T-helper 17 cell (primary cell): ENCODE measurements around the gene SUPT3H. TPM values are rescaled to one million over a fixed set of nuclear protein-coding genes. Genes with fewer than 3 reads are reported as not detected.
A peak's percentile ranks its signal among the peaks of the same experiment; 100 is the strongest.

Source experiments
- ATAC-seq: fragments of 150-1000 bp; cut with Tn5 transposase; 2 replicates; pipeline ENCODE4 v1.10.0; 2021; ENCODE audit warnings: mild to moderate bottlenecking, moderate library complexity
- DNase-seq, 3 donors: peaks; one replicate each; pipeline versions ENCODE4 v3.0.0 to v3.0.0-alpha.2; 2020 to 2021
- H3K9me3 ChIP-seq: one replicate; pipeline ENCODE4 v1.7.0; 2013; ENCODE audit warnings: low read length, mild to moderate bottlenecking; ENCODE audit not compliant: control insufficient read depth, poor library complexity, severe bottlenecking
- H3K27ac Mint-ChIP-seq: one replicate; pipeline ENCODE4 v1.8.0; 2022; ENCODE audit warnings: mild to moderate bottlenecking, moderate library complexity, mixed read lengths
- H3K27me3 Mint-ChIP-seq: one replicate; pipeline ENCODE4 v1.8.0; 2022; ENCODE audit warnings: mixed read lengths
- H3K36me3 Mint-ChIP-seq: one replicate; pipeline ENCODE4 v1.8.0; 2022; ENCODE audit warnings: low read depth, mixed read lengths
- H3K4me1 Mint-ChIP-seq: one replicate; pipeline ENCODE4 v1.8.0; 2022; ENCODE audit warnings: mild to moderate bottlenecking, mixed read lengths
- H3K4me3 Mint-ChIP-seq: one replicate; pipeline ENCODE4 v1.8.0; 2022; ENCODE audit warnings: mild to moderate bottlenecking, moderate library complexity, mixed read lengths
- total RNA-seq, 4 donors: library from RNA in 2 of 4; stranded (reverse) in 2 of 4; gene quantifications; one replicate each; pipeline ENCODE4 v1.2.3 and lab custom pipeline; 2022 to 2026

Gene SUPT3H
- total RNA-seq, 2 donors from 2014 or later = 10.8 to 17.6 TPM

GRCh38 chr6:44795326-44795725, 582.4 kb downstream of the SUPT3H start:
- DNase-seq (no peak), ATAC-seq (no peak)
- Mint-ChIP-seq H3K4me1 (no peaks in the 10 kb centered on the region), H3K27ac (no peak overlapping the region), H3K36me3 (peaks cover 6% of the 10 kb centered on the region), H3K4me3 (no peak overlapping the region), H3K27me3 (no peaks in the 10 kb centered on the region)
- peaks cover 3% of the 10 kb centered on the region for H3K9me3 ChIP-seq

- no peak overlapping the region for H3K27ac Mint-ChIP-seq
- no peak for ATAC-seq
- H3K27me3 Mint-ChIP-seq = no peaks in the 10 kb centered on the region
Observed at GRCh38 chr6:44789806-44790205, 587.9 kb downstream of the SUPT3H start.

GRCh38 chr6:44789061-44789460, 588.7 kb downstream of the SUPT3H start:
- H3K27ac Mint-ChIP-seq = peak overlapping the region; percentile 27
- peaks cover 10% of the 10 kb centered on the region for H3K4me1 Mint-ChIP-seq
- no peaks in the 10 kb centered on the region for H3K9me3 ChIP-seq
- ATAC-seq (no peak), DNase-seq (no peak)
- H3K27me3 Mint-ChIP-seq = no peaks in the 10 kb centered on the region
- no peak overlapping the region for H3K4me3 Mint-ChIP-seq
- H3K36me3 Mint-ChIP-seq = peaks cover 6% of the 10 kb centered on the region

More at GRCh38 chr6:44789806-44790205, 587.9 kb downstream of the SUPT3H start:
- DNase-seq = no peak
- no peaks in the 10 kb centered on the region for H3K9me3 ChIP-seq
- Mint-ChIP-seq H3K4me1 (peaks cover 10% of the 10 kb centered on the region), H3K4me3 (no peak overlapping the region), H3K36me3 (peaks cover 6% of the 10 kb centered on the region)

GRCh38 chr6:44788387-44788981, 589.2 kb downstream of the SUPT3H start:
- Mint-ChIP-seq H3K27ac (peak overlapping the region; percentile 27), H3K36me3 (peaks cover 6% of the 10 kb centered on the region), H3K4me1 (peaks cover 10% of the 10 kb centered on the region), H3K4me3 (no peak overlapping the region), H3K27me3 (no peaks in the 10 kb centered on the region)
- H3K9me3 ChIP-seq = no peaks in the 10 kb centered on the region
- DNase-seq (no peak), ATAC-seq (no peak)

GRCh38 chr6:44787254-44787834, 590.4 kb downstream of the SUPT3H start:
- Mint-ChIP-seq H3K36me3 (peaks cover 4% of the 10 kb centered on the region), H3K4me1 (peaks cover 10% of the 10 kb centered on the region), H3K27me3 (no peaks in the 10 kb centered on the region), H3K27ac (peak overlapping the region; percentile 2), H3K4me3 (peak overlapping the region; percentile 58)
- DNase-seq (no peak), ATAC-seq (peak; percentile 68)
- H3K9me3 ChIP-seq = no peaks in the 10 kb centered on the region

GRCh38 chr6:44785130-44785529, 592.6 kb downstream of the SUPT3H start:
- H3K27ac Mint-ChIP-seq = no peak overlapping the region
- no peak for DNase-seq
- H3K36me3 Mint-ChIP-seq = no peaks in the 10 kb centered on the region
- H3K9me3 ChIP-seq = no peaks in the 10 kb centered on the region
- H3K4me3 Mint-ChIP-seq = no peak overlapping the region
- H3K4me1 Mint-ChIP-seq = peaks cover 10% of the 10 kb centered on the region
- ATAC-seq = no peak
- H3K27me3 Mint-ChIP-seq = no peaks in the 10 kb centered on the region

GRCh38 chr6:44784195-44784594, 593.5 kb downstream of the SUPT3H start:
- ATAC-seq = no peak
- no peak for DNase-seq
- peaks cover 10% of the 10 kb centered on the region for H3K4me1 Mint-ChIP-seq
- H3K27ac Mint-ChIP-seq = no peak overlapping the region
- H3K36me3 Mint-ChIP-seq = no peaks in the 10 kb centered on the region
- H3K27me3 Mint-ChIP-seq = no peaks in the 10 kb centered on the region
- no peak overlapping the region for H3K4me3 Mint-ChIP-seq
- H3K9me3 ChIP-seq = no peaks in the 10 kb centered on the region

- ATAC-seq (no peak), DNase-seq (no peak)
- no peaks in the 10 kb centered on the region for H3K9me3 ChIP-seq
- Mint-ChIP-seq H3K4me1 (peaks cover 7% of the 10 kb centered on the region), H3K36me3 (no peaks in the 10 kb centered on the region), H3K27ac (no peak overlapping the region), H3K4me3 (no peak overlapping the region), H3K27me3 (no peaks in the 10 kb centered on the region)
Observed at GRCh38 chr6:44782892-44783291, 594.8 kb downstream of the SUPT3H start.

- DNase-seq (no peak), ATAC-seq (no peak)
- H3K27ac Mint-ChIP-seq = no peak overlapping the region
- no peaks in the 10 kb centered on the region for H3K9me3 ChIP-seq
- no peaks in the 10 kb centered on the region for H3K4me1 Mint-ChIP-seq
- no peaks in the 10 kb centered on the region for H3K27me3 Mint-ChIP-seq
- H3K36me3 Mint-ChIP-seq = no peaks in the 10 kb centered on the region
- no peak overlapping the region for H3K4me3 Mint-ChIP-seq
Observed at GRCh38 chr6:44781912-44782597, 595.7 kb downstream of the SUPT3H start.

GRCh38 chr6:44780161-44780560, 597.6 kb downstream of the SUPT3H start:
- Mint-ChIP-seq H3K27ac (peak overlapping the region; percentile 32), H3K27me3 (no peaks in the 10 kb centered on the region), H3K36me3 (no peaks in the 10 kb centered on the region), H3K4me1 (no peaks in the 10 kb centered on the region), H3K4me3 (no peak overlapping the region)
- DNase-seq (no peak), ATAC-seq (no peak)
- H3K9me3 ChIP-seq = no peaks in the 10 kb centered on the region

- H3K36me3 Mint-ChIP-seq = no peaks in the 10 kb centered on the region
- DNase-seq (no peak), ATAC-seq (no peak)
- no peaks in the 10 kb centered on the region for H3K27me3 Mint-ChIP-seq
- no peak overlapping the region for H3K4me3 Mint-ChIP-seq
- peak overlapping the region; percentile 32 for H3K27ac Mint-ChIP-seq
- no peaks in the 10 kb centered on the region for H3K4me1 Mint-ChIP-seq
- no peaks in the 10 kb centered on the region for H3K9me3 ChIP-seq
Observed at GRCh38 chr6:44779130-44779826, 598.5 kb downstream of the SUPT3H start.
